CD4-positive, alpha-beta T cell treated with Interleukin-17A for 1 hour (primary cell): Measurements from ENCODE around the gene CCSER1.
"Not testable (repeated sequence)": the region's sequence is repeated elsewhere in the genome, so short reads cannot be mapped to it uniquely, and the experiment has no call there.

Source experiments
- DNase-seq: peaks from one replicate; pipeline ENCODE4 v3.0.0-alpha.2; 2020

The CCSER1 gene

DNA sequence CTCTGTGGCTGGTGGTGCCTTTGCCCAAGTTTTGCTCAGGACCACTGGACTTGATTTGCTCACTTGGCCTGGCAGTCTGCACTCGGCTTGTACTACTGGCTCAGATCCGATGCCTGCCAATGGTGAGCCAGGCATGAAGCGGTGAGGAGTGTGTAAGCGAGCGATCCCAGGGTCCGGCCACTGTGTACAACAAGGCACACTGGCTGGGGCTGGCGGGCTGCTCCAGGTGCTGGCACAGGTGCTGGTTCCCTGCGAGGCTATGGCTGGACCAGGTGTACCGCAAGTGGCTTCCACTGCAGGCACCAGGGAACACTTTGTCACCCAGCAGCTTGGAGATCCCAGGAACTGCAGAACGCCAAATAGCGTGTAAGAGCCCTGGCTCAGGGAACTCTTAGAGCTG is 329.7 kb downstream of the CCSER1 start:
- no peak for DNase-seq

- no peak for DNase-seq
Measured at GRCh38 chr4:90457817-90458216, 330.6 kb downstream of the CCSER1 start.

DNA sequence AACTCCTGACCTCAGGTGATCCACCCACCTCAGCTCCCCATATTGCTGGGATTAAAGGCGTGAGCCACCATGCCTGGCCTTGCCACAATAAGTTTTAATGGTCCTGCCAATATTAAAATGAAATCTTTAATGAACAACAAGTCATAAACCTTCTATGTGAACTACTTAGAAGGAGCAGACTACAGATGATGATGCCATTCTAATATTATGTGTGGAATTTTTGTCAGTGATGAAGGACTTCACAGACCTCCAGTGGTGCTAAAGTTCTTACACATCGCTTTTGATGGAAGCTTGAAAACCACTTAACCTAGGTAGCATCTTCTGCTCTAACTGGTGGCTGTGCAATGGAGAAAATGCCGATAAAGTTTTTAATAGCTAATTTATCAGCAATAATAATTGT is 331.4 kb downstream of the CCSER1 start:
- no peak for DNase-seq

DNA sequence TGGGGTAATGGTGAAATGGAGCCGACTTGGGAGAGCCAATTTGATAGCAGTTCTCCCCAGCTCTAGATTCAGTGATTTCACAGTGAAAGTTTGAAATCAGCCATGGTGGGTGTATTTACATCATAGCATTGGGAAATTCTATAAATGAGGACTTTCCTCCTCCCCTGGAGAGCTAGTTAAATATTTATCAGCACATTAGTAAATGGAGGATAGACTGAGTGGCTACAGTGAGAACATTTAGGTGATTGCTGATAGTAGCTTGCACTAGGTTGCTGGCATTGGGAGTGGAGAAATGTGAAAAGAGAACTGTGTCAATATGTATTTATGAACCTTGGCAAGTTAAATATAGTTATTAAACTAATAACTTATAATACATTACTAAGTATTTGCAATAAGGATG is 347.3 kb downstream of the CCSER1 start:
- DNase-seq, result no peak

DNA sequence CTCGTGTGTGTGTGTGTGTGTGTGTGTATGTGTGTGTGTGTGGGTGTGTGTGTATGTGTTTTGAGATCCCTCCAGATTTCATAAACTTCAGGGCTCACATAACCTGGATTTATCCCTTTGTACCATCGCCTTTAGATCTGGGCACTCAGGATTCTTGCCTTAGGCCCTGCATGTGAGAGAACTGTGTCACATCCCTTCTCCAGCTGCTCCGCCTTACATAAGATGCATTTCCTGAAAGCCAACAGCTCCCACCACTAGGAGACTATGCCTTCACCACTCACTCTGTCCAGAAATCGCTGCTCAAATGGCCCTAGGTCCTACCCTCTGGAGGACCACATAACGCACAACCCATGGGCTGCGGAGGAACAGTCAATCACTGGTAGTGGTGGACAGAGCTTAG is 348.8 kb downstream of the CCSER1 start:
- no peak for DNase-seq

DNA sequence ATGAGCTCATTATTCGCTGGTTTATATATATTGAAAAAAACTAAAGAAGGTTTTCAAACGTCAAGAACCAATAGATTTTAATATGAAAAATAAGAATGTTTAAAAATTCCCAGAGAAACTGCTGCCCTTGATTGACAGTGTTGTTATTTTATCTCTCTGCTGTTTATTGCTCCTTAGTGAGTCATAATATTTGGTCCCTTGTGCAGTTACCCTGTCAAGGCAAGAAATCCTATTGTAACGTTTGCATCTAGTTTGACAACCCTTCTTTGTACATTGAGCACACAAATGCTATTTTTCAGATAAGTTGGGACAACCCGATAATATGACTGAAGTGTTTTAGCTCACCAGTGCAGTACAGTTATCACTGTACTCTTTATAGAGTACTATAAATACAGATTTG is 349.4 kb downstream of the CCSER1 start:
- DNase-seq, result no peak

DNA sequence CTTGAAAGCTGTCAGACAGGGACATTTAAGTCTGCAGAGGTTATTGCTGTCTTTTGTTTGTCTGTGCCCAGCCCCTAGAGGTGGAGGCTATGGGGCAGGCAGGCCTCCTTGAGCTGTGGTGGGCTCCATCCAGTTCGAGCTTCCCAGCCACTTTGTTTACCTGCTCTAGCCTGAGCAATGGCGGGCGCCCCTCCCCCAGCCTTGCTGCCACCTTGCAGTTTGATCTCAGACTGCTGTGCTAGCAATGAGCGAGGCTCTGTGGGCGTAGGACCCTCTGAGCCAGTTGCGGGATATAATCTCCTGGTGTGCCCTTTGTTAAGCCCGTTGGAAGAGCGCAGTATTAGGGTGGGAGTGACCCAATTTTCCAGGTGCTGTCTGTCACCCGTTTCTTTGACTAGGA is 357.7 kb downstream of the CCSER1 start:
- not testable (repeated sequence) for DNase-seq

- DNase-seq, result no peak
Measured at GRCh38 chr4:90486346-90486745, 359.2 kb downstream of the CCSER1 start.

DNA sequence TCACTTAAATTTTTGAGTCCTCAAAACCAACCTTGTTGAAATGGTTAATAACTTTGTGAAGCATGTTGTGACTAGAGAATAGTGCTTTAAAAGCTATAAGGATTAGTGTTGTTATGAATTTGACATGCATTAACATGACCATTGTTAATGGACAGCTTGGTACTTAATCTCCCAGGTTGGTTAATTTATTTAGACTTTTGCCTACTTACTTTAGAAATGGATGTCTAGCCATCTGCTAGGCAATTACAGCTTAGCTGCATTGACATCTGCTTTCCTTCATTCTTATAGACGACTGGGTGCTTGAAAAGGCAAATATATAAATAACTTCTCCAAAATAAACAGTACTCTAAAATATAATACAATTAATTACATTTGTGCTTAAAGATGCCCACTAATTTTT is 368.0 kb downstream of the CCSER1 start:
- no peak for DNase-seq

GRCh38 chr4:90495936-90496335 is 368.7 kb downstream of the CCSER1 start:
- no peak for DNase-seq

DNA sequence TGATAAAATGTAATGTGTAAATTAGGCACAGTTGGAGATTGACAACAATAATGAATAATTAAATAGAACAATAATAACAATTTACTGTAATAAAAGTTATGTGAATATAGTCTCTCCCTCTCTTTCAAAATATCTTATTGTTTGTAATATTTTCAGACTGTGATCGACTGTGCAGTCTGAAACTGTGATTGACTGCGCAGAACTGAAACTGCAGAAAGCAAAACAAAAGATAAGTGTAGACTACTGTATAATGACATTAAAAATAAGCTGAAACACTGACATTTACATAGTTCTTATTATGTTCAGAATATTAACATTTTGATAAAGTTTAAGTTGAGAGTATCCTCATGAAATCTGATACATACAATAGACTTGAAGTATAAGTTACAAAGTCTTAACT is 371.0 kb downstream of the CCSER1 start:
- DNase-seq, result no peak

- no peak for DNase-seq
Measured at GRCh38 chr4:90503677-90504076, 376.5 kb downstream of the CCSER1 start.

DNA sequence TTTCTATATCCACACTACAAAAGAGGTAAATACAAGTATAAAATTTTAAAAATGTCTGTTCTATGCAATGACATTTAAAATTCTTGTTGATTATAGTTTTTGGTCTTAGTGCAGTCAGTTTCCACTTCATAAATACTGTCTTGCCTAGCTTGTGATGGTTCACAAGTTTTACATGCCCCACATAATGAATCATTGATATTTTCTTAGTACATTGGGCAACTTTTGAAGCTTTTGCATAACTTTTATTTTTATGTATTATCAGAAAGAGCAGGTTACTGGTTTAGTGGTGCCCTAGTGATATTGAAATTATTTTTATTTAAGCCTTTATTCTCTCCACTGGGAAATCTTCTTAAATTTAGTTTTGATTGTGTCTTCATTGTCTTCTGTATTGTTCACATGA is 388.0 kb downstream of the CCSER1 start:
- no peak for DNase-seq

DNA sequence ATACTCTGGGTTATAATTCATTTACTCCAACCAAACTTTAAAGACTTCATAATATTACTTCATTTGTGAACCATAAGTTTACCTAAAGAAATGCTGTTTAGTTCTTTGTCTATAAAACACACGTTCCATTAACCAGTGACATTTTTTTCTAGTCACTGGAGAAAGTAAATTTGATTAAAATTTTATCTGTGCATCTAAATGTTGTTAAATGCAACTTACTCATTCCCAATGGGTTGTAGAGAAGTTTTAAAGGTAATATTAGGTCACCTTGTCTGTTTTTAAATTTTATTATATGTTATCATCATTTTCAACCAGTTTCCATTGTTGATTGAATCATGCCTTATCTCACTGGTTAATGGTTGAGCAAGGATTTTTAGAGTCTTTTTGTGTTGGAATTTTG is 401.4 kb downstream of the CCSER1 start:
- no peak for DNase-seq

DNA sequence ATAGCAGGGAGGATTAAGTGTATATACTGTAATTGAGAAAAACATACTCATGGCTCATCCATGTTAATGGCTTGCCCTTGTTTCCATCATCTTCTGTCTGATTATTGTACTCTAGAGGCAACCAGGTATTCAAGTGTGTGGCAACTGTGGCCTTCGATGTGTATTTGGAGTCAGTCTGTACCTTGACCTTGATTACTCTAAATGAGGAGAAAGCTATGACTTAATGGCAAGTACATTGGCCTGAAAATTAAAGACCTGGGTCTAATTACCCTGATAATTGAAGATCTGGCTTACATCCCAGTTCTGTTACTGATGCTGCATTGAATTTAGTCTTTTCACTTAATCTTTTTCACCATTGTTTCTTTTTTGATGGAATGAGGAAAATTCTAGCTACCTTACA is 409.2 kb downstream of the CCSER1 start:
- no peak for DNase-seq

DNA sequence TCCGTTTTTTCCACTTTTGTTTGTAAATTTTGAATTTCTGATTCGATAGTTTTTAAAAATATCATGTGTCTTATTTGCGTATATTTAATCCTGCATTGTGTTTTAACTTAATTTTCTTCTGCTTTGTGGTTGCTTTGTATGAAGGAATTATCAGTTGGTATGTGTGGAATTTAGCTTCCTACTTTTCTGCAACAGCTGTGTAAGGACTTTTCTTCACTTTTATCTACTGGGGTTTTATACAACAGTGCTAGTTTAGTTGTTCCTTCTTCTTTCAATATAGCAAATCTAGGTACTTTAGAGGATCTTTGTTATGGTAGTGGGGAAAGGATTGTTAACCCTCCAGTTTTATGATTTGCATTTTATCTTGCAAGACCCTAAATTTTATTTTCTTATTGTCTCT is 410.3 kb downstream of the CCSER1 start:
- DNase-seq, result no peak

DNA sequence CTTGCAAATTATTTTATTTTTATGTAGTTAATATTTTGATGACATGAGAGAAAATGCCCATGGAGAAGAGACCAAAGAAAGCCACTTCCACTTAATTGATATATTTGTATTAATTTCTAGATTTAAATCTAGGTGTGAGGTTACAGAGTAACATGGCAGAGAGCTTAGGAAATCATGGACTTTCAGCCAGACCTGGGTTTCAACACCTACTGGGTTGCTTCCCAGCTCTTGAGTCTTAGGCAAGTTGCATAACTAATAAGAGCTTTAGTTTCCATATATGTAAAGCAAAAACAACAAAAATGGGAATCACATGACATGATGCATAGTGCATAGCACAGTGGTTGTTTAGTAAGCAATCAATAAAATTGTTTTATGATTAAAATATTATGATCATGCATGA is 413.3 kb downstream of the CCSER1 start:
- DNase-seq, result no peak

DNA sequence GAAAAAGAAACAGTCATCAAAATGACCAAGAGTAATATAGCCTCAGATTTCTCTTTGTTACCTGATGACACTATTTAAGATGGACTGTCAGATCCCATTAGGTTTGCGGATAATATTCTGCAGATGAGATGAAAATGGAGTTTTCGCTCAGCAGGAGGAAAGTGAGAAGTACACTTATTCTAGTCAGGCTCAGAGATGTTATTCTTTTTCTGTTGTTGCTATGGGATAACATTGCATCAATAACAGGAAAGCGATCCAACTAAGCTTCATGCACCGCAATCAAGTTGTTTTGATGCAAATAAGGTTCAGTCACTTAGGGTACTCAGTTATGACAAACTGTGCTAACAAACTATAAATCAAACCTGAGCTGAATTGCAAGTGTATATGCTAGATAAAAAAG is 415.0 kb downstream of the CCSER1 start:
- no peak for DNase-seq

- DNase-seq, result no peak
Measured at GRCh38 chr4:90543419-90544170, 416.4 kb downstream of the CCSER1 start.

- no peak for DNase-seq
Measured at GRCh38 chr4:90544532-90545045, 417.4 kb downstream of the CCSER1 start.

DNA sequence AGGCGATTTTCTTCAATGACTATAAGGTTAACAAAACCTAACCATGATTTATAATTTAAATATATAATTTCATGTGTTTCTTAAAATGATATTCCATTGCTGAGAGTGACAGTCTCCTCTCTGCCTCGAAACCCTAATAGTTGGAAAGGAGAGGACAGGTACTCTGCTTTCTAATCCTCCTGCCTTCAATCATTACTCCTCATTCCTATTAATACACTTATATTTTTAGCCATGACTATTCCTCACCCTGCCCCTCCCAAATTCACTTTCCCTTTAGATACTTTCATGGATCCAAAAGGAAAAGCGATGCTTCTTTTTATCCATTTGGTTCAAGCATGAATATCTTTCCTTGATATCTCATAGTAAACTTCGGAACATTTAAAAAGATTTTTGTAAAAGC is 418.2 kb downstream of the CCSER1 start:
- DNase-seq, result no peak

DNA sequence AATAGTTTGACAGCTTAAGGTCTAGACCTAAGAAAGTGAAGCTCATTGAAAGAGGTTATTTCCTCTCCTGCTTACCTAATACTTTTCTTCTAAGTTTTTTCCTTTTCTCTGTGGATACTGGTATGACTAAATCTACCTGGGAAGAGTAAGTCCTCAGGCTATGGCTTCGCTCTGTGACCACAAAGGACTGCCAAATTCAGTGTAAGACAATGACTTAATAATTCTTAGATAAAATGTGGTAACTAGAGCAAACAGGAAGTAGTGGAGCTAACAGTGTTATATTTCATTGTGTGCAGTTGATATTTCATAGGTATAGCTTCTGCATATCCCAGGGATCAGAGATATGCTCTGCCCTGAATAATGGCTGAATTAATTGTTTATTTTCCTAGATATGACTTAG is 418.9 kb downstream of the CCSER1 start:
- no peak for DNase-seq

DNA sequence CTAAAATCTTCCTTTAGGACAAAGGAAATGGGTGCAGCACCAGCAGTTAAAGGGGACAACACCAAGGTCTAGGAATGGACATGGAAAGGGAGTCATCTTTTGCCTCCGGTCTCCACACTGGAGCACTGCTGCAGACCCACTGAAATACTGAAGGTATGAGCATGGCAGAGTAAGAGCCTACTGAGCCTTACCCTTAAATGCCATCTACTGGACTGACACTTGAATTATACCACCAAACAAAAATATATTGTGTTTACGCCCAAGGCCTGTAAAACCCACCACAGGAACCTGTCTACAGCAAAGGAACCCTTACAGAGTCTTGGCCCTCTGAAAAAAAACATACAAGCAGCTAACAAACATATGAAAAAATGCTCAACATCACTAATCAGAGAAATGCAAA is 443.4 kb downstream of the CCSER1 start:
- no peak for DNase-seq

- no peak for DNase-seq
Measured at GRCh38 chr4:90572996-90573395, 445.8 kb downstream of the CCSER1 start.

GRCh38 chr4:90575371-90575770 is 448.2 kb downstream of the CCSER1 start:
- no peak for DNase-seq
